NOMO-1 treated with DMSO at 0.1 percent for 48 hours (cell line): ENCODE measurements around the gene COQ8A.
"Not testable (repeated sequence)": the region's sequence is repeated elsewhere in the genome, so short reads cannot be mapped to it uniquely, and the experiment has no call there.

Source experiments
- DNase-seq: peaks from one replicate; lab custom pipeline; 2025; ENCODE audit not compliant: unreplicated experiment; lab: John Stamatoyannopoulos, UW

Gene COQ8A

GRCh38 chr1:226950871-226951270 lies 10.8 kb downstream of the COQ8A start:
- no peak for DNase-seq

- DNase-seq: peak; percentile 15
Measured at GRCh38 chr1:226951286-226952117, 11.4 kb downstream of the COQ8A start.

- no peak for DNase-seq
Measured at GRCh38 chr1:226952118-226952441, 12.0 kb downstream of the COQ8A start.

- no peak for DNase-seq
Measured at GRCh38 chr1:226953175-226953800, 13.2 kb downstream of the COQ8A start.

GRCh38 chr1:226954337-226954736 lies 14.2 kb downstream of the COQ8A start:
- DNase-seq: no peak

- no peak for DNase-seq
Measured at GRCh38 chr1:226954777-226955176, 14.7 kb downstream of the COQ8A start.

- DNase-seq: not testable (repeated sequence)
Measured at GRCh38 chr1:226955857-226956256, 15.8 kb downstream of the COQ8A start.

GRCh38 chr1:226956942-226957713 lies 17.0 kb downstream of the COQ8A start:
- DNase-seq: no peak

- no peak for DNase-seq
Measured at GRCh38 chr1:226957714-226958113, 17.6 kb downstream of the COQ8A start.

- no peak for DNase-seq
Measured at GRCh38 chr1:226958300-226958699, 18.2 kb downstream of the COQ8A start.

- no peak for DNase-seq
Measured at GRCh38 chr1:226960256-226960655, 20.2 kb downstream of the COQ8A start.

- DNase-seq: no peak
Measured at GRCh38 chr1:226960944-226961765, 21.1 kb downstream of the COQ8A start.

GRCh38 chr1:226962421-226963391 lies 22.6 kb downstream of the COQ8A start:
- no peak for DNase-seq

- peak; percentile 59 for DNase-seq
Measured at GRCh38 chr1:226964068-226964425, 24.0 kb downstream of the COQ8A start.

GRCh38 chr1:226964611-226965486 lies 24.8 kb downstream of the COQ8A start:
- no peak for DNase-seq

GRCh38 chr1:226965581-226966440 lies 25.7 kb downstream of the COQ8A start:
- no peak for DNase-seq

GRCh38 chr1:226966683-226967082 lies 26.6 kb downstream of the COQ8A start:
- no peak for DNase-seq

GRCh38 chr1:226967665-226968064 lies 27.6 kb downstream of the COQ8A start:
- DNase-seq: no peak
